Neuron (in vitro differentiated cells): ENCODE measurements around the gene CUTA.

Experiments
- H2AFZ ChIP-seq: one replicate; pipeline ENCODE4 v1.6.1; 2013; ENCODE audit warnings: low read depth, mild to moderate bottlenecking, inconsistent platforms, low read length, moderate library complexity
- H3K27me3 ChIP-seq: one replicate; pipeline ENCODE4 v1.6.1; 2013; ENCODE audit warnings: low read length; ENCODE audit not compliant: insufficient read depth
- H3K36me3 ChIP-seq: one replicate; pipeline ENCODE4 v1.6.1; 2013; ENCODE audit warnings: low read length; ENCODE audit not compliant: insufficient read depth
- H3K4me1 ChIP-seq: one replicate; pipeline ENCODE4 v1.6.1; 2013; ENCODE audit warnings: low read length; ENCODE audit not compliant: insufficient read depth
- H3K4me3 ChIP-seq: 2 replicates; pipeline ENCODE4 v1.5.1; 2013; ENCODE audit warnings: mild to moderate bottlenecking, low read length, moderate library complexity
- H3K9me3 ChIP-seq: one replicate; pipeline ENCODE4 v1.6.1; 2013; ENCODE audit warnings: low read length

The CUTA gene

GRCh38 chr6:33446356-33446755 lies 28.4 kb upstream of the CUTA start:
- Histone ChIP-seq H2AFZ (no peak overlapping the region), H3K27me3 (no peaks in the 10 kb centered on the region), H3K4me1 (no peaks in the 10 kb centered on the region), H3K4me3 (no peak overlapping the region), H3K36me3 (peaks cover 77% of the 10 kb centered on the region), H3K9me3 (no peaks in the 10 kb centered on the region)

DNA sequence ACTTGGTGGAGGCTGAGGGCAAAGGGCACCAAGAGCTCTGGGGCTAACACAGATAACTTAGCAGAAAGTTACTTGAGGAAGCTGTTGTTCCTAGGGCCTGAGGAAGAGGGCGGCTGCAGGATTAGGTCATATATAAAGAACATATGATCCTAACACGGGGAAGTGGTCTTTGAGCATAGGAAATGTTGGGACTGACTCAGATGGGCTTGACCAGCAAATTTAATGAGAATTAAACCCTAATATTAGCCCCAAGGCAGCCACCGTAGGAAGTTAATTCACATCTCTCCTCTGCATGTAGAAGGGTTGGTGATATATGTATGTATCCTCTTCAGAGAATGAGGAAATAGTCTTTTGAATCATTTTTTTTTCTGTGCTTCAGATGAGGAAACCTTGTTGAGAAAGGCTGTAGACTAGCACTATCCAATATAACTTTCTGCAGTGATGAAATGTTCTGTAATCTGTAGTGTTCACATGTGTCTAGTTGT lies 27.3 kb upstream of the CUTA start:
- H2AFZ ChIP-seq, result no peak overlapping the region
- H3K36me3 ChIP-seq, result peaks cover 82% of the 10 kb centered on the region
- no peak overlapping the region for H3K4me3 ChIP-seq
- H3K9me3 ChIP-seq, result no peaks in the 10 kb centered on the region
- no peaks in the 10 kb centered on the region for H3K27me3 ChIP-seq
- no peaks in the 10 kb centered on the region for H3K4me1 ChIP-seq

- no peak overlapping the region for H3K4me3 ChIP-seq
- H3K27me3 ChIP-seq, result no peaks in the 10 kb centered on the region
- no peaks in the 10 kb centered on the region for H3K9me3 ChIP-seq
- H3K36me3 ChIP-seq, result peaks cover 78% of the 10 kb centered on the region
- H2AFZ ChIP-seq, result no peak overlapping the region
- no peaks in the 10 kb centered on the region for H3K4me1 ChIP-seq
These were observed 26.0 kb upstream of the CUTA start for GRCh38 chr6:33443619-33444504.

DNA sequence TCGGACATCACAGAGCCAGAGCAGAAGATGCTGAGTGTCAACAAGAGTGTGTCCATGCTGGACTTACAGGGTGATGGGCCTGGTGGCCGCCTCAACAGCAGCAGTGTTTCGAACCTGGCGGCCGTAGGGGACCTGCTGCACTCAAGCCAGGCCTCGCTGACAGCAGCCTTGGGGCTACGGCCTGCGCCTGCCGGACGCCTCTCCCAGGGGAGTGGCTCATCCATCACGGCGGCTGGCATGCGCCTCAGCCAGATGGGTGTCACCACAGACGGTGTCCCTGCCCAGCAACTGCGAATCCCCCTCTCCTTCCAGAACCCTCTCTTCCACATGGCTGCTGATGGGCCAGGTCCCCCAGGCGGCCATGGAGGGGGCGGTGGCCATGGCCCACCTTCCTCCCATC lies 25.1 kb upstream of the CUTA start:
- Histone ChIP-seq H3K4me1 (no peaks in the 10 kb centered on the region), H2AFZ (no peak overlapping the region), H3K27me3 (no peaks in the 10 kb centered on the region), H3K4me3 (no peak overlapping the region), H3K9me3 (no peaks in the 10 kb centered on the region), H3K36me3 (peaks cover 78% of the 10 kb centered on the region)

- H3K27me3 ChIP-seq, result no peaks in the 10 kb centered on the region
- no peaks in the 10 kb centered on the region for H3K9me3 ChIP-seq
- H3K36me3 ChIP-seq, result peaks cover 77% of the 10 kb centered on the region
- H3K4me3 ChIP-seq, result no peak overlapping the region
- H3K4me1 ChIP-seq, result no peaks in the 10 kb centered on the region
- no peak overlapping the region for H2AFZ ChIP-seq
These were observed 24.4 kb upstream of the CUTA start for GRCh38 chr6:33442283-33442682.

DNA sequence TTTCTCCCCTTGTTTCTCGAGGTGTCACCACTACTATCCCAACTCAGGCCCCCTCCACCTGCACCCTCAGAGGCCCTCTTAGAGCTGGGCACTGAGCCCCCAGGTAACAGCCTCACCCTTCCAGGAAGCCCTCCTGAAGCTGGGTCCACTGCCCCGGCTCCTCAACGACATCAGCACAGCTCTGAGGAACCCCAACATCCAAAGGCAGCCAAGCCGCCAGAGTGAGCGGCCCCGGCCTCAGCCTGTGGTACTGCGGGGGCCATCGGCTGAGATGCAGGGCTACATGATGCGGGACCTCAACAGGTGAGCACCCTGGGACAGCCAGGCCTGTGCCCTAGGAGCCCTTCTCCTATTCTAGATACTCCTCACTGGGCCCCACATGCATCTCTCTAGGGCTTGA lies 23.6 kb upstream of the CUTA start:
- no peak overlapping the region for H3K4me3 ChIP-seq
- no peaks in the 10 kb centered on the region for H3K4me1 ChIP-seq
- no peaks in the 10 kb centered on the region for H3K9me3 ChIP-seq
- no peaks in the 10 kb centered on the region for H3K27me3 ChIP-seq
- no peak overlapping the region for H2AFZ ChIP-seq
- peaks cover 78% of the 10 kb centered on the region for H3K36me3 ChIP-seq

DNA sequence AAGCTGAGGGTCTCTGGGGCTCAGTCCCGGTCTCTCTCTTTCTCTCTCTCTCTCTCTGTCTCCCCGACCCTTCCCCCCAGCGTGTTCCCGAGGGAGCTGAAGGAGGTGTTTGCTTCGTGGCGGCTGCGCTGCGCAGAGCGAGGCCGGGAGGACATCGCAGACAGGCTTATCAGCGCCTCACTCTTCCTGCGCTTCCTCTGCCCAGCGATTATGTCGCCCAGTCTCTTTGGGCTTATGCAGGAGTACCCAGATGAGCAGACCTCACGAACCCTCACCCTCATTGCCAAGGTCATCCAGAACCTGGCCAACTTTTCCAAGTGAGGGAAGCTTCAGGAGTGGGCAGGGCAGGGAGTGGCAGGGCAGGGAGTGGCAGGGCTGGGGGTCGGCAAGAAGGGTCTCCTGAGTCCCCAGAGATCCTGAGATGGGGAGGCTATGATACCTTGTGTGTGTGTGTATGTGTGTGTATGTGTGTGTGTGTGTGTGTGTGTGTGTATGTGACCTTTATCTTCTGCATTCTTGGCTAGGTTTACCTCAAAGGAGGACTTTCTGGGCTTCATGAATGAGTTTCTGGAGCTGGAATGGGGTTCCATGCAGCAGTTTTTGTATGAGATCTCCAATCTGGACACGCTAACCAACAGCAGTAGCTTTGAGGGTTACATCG lies 22.9 kb upstream of the CUTA start:
- no peak overlapping the region for H3K4me3 ChIP-seq
- H3K9me3 ChIP-seq, result no peaks in the 10 kb centered on the region
- no peaks in the 10 kb centered on the region for H3K4me1 ChIP-seq
- H2AFZ ChIP-seq, result no peak overlapping the region
- peaks cover 77% of the 10 kb centered on the region for H3K36me3 ChIP-seq
- no peaks in the 10 kb centered on the region for H3K27me3 ChIP-seq

DNA sequence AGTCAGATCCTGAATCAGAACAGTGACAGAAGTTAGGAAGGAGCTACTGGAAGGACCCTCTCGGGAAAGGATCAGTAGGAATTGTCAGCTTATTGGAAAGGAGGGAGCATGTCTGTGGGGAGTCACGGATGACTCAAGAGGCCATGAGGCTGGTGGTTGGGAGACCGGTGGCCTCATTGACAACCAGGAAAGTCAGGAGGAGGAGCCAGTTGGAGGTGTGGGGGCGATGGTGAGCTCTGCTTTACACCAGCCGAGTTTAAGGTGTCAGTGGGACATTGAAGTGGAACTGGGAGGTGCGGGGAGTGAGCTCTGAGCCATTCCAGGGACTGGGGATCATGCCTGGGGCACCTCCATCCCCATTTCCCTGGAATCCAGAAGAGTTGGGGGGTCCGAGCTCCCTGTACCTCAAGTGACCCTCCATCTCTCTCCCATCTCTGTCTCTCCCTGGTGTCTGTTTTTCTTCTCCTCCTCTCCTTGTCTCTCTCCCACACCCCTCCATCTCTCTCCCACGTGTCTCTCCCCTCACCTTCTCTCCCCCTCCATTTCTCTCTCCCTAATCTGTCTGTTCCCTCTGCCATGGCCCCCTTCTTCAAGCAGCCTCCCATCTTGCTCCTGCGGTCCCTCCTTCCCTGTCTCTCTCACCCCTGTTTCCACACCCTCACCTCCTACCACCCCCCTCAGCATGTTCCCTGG lies 22.2 kb upstream of the CUTA start:
- Histone ChIP-seq H3K36me3 (peaks cover 81% of the 10 kb centered on the region), H3K27me3 (no peaks in the 10 kb centered on the region), H2AFZ (no peak overlapping the region), H3K4me1 (no peaks in the 10 kb centered on the region), H3K4me3 (no peak overlapping the region), H3K9me3 (no peaks in the 10 kb centered on the region)

- H3K4me1 ChIP-seq, result peaks cover under 1% of the 10 kb centered on the region
- H3K4me3 ChIP-seq, result no peak overlapping the region
- H3K36me3 ChIP-seq, result peaks cover 73% of the 10 kb centered on the region
- no peaks in the 10 kb centered on the region for H3K9me3 ChIP-seq
- H3K27me3 ChIP-seq, result no peaks in the 10 kb centered on the region
- H2AFZ ChIP-seq, result no peak overlapping the region
These were observed 21.2 kb upstream of the CUTA start for GRCh38 chr6:33438978-33439594.

GRCh38 chr6:33437666-33438065 lies 19.8 kb upstream of the CUTA start:
- Histone ChIP-seq H3K27me3 (no peaks in the 10 kb centered on the region), H3K9me3 (no peaks in the 10 kb centered on the region), H3K4me1 (peaks cover 13% of the 10 kb centered on the region), H2AFZ (no peak overlapping the region), H3K36me3 (peaks cover 63% of the 10 kb centered on the region), H3K4me3 (no peak overlapping the region)

GRCh38 chr6:33434961-33435360 lies 17.1 kb upstream of the CUTA start:
- H3K4me1 ChIP-seq, result peaks cover 40% of the 10 kb centered on the region
- H2AFZ ChIP-seq, result no peak overlapping the region
- H3K27me3 ChIP-seq, result no peaks in the 10 kb centered on the region
- H3K36me3 ChIP-seq, result peaks cover 43% of the 10 kb centered on the region
- no peaks in the 10 kb centered on the region for H3K9me3 ChIP-seq
- H3K4me3 ChIP-seq, result no peak overlapping the region

DNA sequence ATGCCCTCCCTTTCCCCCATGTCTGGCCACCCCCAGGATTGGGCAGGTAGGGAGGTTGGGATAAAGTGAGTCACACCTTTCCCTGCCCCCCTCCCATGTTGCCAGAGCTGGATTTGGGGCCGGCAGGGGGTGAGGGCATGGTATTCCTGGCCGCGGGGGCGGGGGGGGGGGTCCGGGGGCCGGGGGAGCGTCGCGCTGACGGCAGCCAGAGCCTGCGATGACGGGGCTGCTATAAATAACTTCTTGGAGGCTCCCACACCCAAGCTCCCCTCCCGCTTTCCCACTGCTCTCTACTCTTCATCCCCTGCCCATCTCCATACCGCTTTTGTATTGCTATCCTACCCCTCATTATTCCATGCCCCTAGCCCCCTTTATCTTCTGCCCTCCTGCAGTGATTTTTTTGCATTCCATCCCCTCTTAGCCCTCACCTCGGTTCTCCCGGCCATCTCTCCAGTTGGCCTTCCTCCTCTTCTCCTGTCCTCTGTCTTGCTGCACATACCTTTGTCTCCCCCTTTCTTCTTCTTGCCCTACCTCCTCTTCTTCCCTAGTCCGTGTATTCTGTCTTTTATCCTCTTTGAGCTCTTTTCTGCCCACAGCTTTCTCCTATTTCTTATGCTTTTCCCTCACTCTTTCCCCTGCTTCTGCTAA lies 15.8 kb upstream of the CUTA start:
- no peak overlapping the region for H3K4me3 ChIP-seq
- peaks cover 35% of the 10 kb centered on the region for H3K36me3 ChIP-seq
- H3K27me3 ChIP-seq, result no peaks in the 10 kb centered on the region
- H3K9me3 ChIP-seq, result no peaks in the 10 kb centered on the region
- H2AFZ ChIP-seq, result no peak overlapping the region
- peaks cover 53% of the 10 kb centered on the region for H3K4me1 ChIP-seq
